HG03280 (cell line): ENCODE measurements around the gene DENND1A.
"Not testable (repeated sequence)": the region's sequence is repeated elsewhere in the genome, so short reads cannot be mapped to it uniquely, and the experiment has no call there.

Experiments
- ATAC-seq: cut with Tn5 transposase; IDR thresholded peaks from one replicate; pipeline ENCODE4 v1.9.1; 2021; ENCODE audit warnings: mild to moderate bottlenecking, moderate library complexity; ENCODE audit not compliant: unreplicated experiment

Gene DENND1A

GRCh38 chr9:123335986-123336329 lies 594.0 kb downstream of the DENND1A start:
- no peak for ATAC-seq

GRCh38 chr9:123335193-123335985 lies 594.5 kb downstream of the DENND1A start:
- ATAC-seq: no peak

- ATAC-seq: no peak
Measured at GRCh38 chr9:123334639-123335038, 595.3 kb downstream of the DENND1A start.

GRCh38 chr9:123333058-123333669 lies 596.8 kb downstream of the DENND1A start:
- not testable (repeated sequence) for ATAC-seq

GRCh38 chr9:123331346-123332060 lies 598.4 kb downstream of the DENND1A start:
- ATAC-seq: no peak
